ENCODE data around the gene TEAD3. TPM values are rescaled to one million over a fixed set of nuclear protein-coding genes. Genes with fewer than 3 reads are reported as not detected.

TEAD3 gene
- polyA plus RNA-seq, 3 donors, result not detected

DNA sequence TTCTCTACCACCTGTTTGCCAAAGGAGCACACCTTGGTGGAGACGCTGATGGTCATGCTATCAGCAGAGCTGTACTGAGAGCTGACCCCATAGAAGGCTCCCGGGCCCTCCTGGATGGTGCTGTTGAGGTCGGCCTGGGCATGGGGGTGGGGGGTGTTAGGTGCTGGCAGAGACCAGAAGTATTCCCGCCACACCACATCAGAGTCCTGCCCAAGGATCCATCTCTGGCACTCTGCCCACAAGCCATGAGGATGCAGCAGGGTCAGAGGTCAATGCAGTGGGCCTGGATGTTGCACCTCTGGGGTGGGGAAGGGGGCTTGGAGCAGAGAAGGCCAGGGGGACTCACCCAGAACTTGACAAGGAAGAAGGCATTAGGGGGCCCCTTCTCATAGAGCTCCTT, 21.3 kb downstream of the TEAD3 start:
- H3K9me3 Mint-ChIP-seq, result peaks cover 0 to 3% (median 0%) of the 10 kb centered on the region in 7 donors
- Histone ChIP-seq H3K27ac (ENCODE audit: low read depth in 1 of 2, low read length in 2 of 2) (no peak overlapping the region), H3K79me2 (ENCODE audit: insufficient read depth, low read length) (peaks cover 5% of the 10 kb centered on the region), H4K20me1 (ENCODE audit: insufficient read depth, low read length) (peaks cover 32% of the 10 kb centered on the region), H3K9ac (ENCODE audit: insufficient read depth, low read length, poor library complexity, severe bottlenecking) (no peak overlapping the region), H2AFZ (ENCODE audit: insufficient read depth, low read depth, low read length, poor library complexity, severe bottlenecking) (no peak overlapping the region), H3K36me3 (replicated peaks in 1 of 2; ENCODE audit: control insufficient read depth in 1 of 2, insufficient read depth in 2 of 2, low read length in 2 of 2) (peaks cover 24 to 37% of the 10 kb centered on the region in 2 donors), H3K9me3 (replicated peaks in 1 of 2; ENCODE audit: control insufficient read depth in 1 of 2, insufficient read depth in 1 of 2, low read length in 2 of 2) (no peaks in the 10 kb centered on the region), H3K4me1 (ENCODE audit: control insufficient read depth in 1 of 2, insufficient read depth in 2 of 2, low read length in 2 of 2) (peaks cover 0 to 2% of the 10 kb centered on the region in 2 donors), H3K27me3 (ENCODE audit: control insufficient read depth in 2 of 2, insufficient read depth in 2 of 2, low read length in 2 of 2) (no peaks in the 10 kb centered on the region), H3K4me2 (replicated peaks; ENCODE audit: extremely low read depth, low read length, poor library complexity, severe bottlenecking) (no peak overlapping the region), H3K4me3 (replicated peaks in 1 of 3; ENCODE audit: low read depth in 2 of 3, low read length in 3 of 3) (no peak overlapping the region)
- intact Hi-C loops (cut with micrococcal nuclease), result no loop called here
- WGBS (ENCODE audit: insufficient coverage), result no CpG with 5 or more reads among the region's 4 CpGs
- peaks cover 2 to 5% (median 4%) of the 10 kb centered on the region in 3 donors for H3K27me3 Mint-ChIP-seq (ENCODE audit: low read depth in 3 of 3)
- H3K4me3 Mint-ChIP-seq, result no peak overlapping the region
- peaks cover 14% of the 10 kb centered on the region for H3K4me1 Mint-ChIP-seq
- DNase-seq, result no peak
- no peak overlapping the region for H3K27ac Mint-ChIP-seq
- H3K36me3 Mint-ChIP-seq, result peaks cover 28 to 39% of the 10 kb centered on the region in 2 donors
- TF ChIP-seq, protein P1, sequence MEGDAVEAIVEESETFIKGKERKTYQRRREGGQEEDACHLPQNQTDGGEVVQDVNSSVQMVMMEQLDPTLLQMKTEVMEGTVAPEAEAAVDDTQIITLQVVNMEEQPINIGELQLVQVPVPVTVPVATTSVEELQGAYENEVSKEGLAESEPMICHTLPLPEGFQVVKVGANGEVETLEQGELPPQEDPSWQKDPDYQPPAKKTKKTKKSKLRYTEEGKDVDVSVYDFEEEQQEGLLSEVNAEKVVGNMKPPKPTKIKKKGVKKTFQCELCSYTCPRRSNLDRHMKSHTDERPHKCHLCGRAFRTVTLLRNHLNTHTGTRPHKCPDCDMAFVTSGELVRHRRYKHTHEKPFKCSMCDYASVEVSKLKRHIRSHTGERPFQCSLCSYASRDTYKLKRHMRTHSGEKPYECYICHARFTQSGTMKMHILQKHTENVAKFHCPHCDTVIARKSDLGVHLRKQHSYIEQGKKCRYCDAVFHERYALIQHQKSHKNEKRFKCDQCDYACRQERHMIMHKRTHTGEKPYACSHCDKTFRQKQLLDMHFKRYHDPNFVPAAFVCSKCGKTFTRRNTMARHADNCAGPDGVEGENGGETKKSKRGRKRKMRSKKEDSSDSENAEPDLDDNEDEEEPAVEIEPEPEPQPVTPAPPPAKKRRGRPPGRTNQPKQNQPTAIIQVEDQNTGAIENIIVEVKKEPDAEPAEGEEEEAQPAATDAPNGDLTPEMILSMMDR (IDR thresholded peaks at IDR 0.05), result no peak

DNA sequence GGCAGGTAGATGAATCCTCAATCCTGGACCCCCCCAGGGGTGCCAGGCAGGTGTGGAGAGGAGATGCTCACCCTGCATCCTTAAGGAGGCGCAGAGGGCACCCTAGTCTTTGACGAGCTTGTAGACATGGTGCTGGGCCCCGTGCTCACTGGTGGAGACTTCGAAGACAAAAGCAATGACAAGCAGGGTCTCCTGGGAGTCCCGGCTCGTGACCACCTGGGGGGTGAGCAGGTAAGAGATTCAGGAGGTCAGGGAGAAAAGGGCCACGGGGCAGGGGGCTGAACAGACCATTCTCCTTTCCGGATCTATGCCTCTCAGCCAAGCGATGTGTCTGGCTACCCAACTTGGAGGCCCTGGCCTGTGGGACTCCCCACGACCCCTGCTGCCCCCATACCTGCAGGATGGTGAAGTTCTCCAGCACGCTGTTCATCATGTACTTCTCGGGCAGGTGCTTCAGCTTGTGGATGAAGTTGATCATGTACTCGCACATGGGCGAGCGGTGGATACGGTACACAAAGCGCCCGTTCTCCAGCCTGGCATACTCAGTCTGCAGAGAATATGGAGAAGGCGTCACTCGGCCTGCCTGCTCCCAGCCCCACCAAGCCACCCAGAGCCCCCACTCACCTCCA, 21.8 kb downstream of the TEAD3 start:
- intact Hi-C loops (cut with micrococcal nuclease), result no loop called here
- peaks cover 33 to 45% of the 10 kb centered on the region in 2 donors for H3K36me3 Mint-ChIP-seq
- Histone ChIP-seq H3K79me2 (ENCODE audit: insufficient read depth, low read length) (peaks cover 10% of the 10 kb centered on the region), H3K9me3 (replicated peaks in 1 of 2; ENCODE audit: control insufficient read depth in 1 of 2, insufficient read depth in 1 of 2, low read length in 2 of 2) (no peaks in the 10 kb centered on the region), H3K36me3 (replicated peaks in 1 of 2; ENCODE audit: control insufficient read depth in 1 of 2, insufficient read depth in 2 of 2, low read length in 2 of 2) (peaks cover 30 to 42% of the 10 kb centered on the region in 2 donors), H3K27me3 (ENCODE audit: control insufficient read depth in 2 of 2, insufficient read depth in 2 of 2, low read length in 2 of 2) (no peaks in the 10 kb centered on the region), H3K4me3 (replicated peaks in 1 of 3; ENCODE audit: low read depth in 2 of 3, low read length in 3 of 3) (no peak overlapping the region), H2AFZ (ENCODE audit: insufficient read depth, low read depth, low read length, poor library complexity, severe bottlenecking) (no peak overlapping the region), H3K27ac (ENCODE audit: low read depth in 1 of 2, low read length in 2 of 2) (no peak overlapping the region), H4K20me1 (ENCODE audit: insufficient read depth, low read length) (peaks cover 37% of the 10 kb centered on the region), H3K4me1 (ENCODE audit: control insufficient read depth in 1 of 2, insufficient read depth in 2 of 2, low read length in 2 of 2) (peaks cover 4 to 7% of the 10 kb centered on the region in 2 donors), H3K9ac (ENCODE audit: insufficient read depth, low read length, poor library complexity, severe bottlenecking) (no peak overlapping the region), H3K4me2 (replicated peaks; ENCODE audit: extremely low read depth, low read length, poor library complexity, severe bottlenecking) (no peak overlapping the region)
- no peak for DNase-seq
- no peak overlapping the region for H3K27ac Mint-ChIP-seq
- H3K27me3 Mint-ChIP-seq (ENCODE audit: low read depth in 3 of 3), result peaks cover 2 to 5% (median 4%) of the 10 kb centered on the region in 3 donors
- 95% methylated on average over 13 of the region's 20 CpGs for WGBS (ENCODE audit: insufficient coverage)
- TF ChIP-seq, protein P1 (IDR thresholded peaks at IDR 0.05), result no peak
- H3K4me1 Mint-ChIP-seq, result peaks cover 20% of the 10 kb centered on the region
- H3K4me3 Mint-ChIP-seq, result no peak overlapping the region
- H3K9me3 Mint-ChIP-seq, result peaks cover 0 to 3% (median 0%) of the 10 kb centered on the region in 7 donors
